GM19455 (cell line): ENCODE measurements around the gene VANGL2.
"Not testable (repeated sequence)": the region's sequence is repeated elsewhere in the genome, so short reads cannot be mapped to it uniquely, and the experiment has no call there.

Experiments used
- ATAC-seq: cut with Tn5 transposase; IDR thresholded peaks from one replicate; pipeline ENCODE4 v1.9.1; 2021; ENCODE audit not compliant: unreplicated experiment

VANGL2 gene

DNA sequence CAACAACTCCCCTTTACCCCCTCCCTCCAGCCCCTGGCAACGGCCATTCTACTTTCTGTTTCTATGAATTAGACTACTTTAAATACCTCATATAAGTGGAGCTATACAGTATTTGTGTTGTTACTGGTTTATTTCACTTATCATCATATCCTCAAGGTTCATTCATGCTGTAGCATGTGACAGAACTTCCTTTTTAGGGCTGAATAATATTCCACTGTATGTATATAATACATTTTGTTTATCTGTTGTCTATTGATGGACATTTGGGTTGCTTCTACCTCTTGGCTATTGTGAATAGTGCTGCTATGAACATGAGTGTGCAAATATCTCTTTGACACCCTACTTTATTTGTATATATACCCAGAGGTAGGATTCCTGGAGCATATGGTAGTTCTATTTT lies 31.3 kb upstream of the VANGL2 start:
- ATAC-seq: no peak

DNA sequence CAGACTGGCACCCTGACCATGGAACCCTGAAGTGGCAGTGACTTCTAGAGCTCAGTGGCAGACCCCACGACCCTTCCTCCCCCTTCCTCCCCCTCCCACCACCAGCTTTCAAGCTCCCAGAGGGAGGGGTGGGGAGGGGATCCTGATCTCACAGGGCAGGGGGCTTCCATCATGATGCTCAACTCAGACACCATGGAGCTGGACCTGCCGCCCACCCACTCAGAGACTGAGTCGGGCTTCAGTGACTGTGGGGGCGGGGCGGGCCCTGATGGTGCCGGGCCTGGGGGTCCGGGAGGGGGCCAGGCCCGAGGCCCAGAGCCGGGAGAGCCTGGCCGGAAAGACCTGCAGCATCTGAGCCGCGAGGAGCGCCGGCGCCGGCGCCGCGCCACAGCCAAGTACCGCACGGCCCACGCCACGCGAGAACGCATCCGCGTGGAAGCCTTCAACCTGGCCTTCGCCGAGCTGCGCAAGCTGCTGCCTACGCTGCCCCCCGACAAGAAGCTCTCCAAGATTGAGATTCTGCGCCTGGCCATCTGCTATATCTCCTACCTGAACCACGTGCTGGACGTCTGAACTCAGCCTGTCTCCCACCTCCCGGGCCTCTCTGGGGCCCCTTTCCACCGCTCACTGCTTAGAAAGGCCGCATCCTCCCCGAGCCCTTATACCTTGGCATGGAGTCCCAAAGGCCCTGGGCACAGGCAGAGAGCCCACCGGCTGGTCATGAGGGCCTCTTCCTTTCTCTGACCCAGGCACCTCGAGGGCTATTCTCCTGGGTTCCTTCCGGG lies 29.6 kb upstream of the VANGL2 start:
- ATAC-seq: no peak

DNA sequence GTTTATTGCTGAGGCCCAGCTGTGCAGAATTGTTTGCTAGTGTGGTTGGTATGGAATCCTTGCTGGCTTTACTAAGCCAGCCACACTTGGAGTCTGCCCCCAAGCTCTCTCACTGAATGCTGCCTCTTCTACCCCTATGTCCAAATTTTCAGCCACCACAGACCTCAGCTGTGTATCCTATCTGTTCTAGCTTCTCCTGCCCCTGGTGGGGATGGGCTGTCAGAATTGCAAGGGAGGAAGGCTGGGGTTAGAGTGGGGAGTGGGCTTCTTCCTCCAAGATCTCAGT lies 29.1 kb upstream of the VANGL2 start:
- no peak for ATAC-seq

DNA sequence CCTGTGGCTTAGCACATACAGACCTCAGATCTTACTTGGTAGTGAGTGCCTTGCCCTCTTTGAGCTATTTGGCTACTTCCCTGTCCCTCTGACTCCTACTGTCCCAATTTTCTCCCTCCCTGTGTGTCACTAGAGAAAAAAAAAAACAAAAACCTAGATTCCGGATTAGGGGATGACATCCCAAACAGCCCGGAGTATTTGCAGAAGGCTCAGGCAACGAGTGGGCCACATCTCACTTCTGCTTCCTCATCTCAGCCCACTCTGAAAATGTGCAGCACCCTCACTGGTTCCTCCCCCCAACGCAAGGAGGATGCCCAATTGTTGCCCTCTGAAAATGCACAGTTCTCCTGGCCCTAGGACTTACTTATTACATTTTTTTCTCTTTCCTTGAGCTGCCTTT lies 28.6 kb upstream of the VANGL2 start:
- no peak for ATAC-seq

DNA sequence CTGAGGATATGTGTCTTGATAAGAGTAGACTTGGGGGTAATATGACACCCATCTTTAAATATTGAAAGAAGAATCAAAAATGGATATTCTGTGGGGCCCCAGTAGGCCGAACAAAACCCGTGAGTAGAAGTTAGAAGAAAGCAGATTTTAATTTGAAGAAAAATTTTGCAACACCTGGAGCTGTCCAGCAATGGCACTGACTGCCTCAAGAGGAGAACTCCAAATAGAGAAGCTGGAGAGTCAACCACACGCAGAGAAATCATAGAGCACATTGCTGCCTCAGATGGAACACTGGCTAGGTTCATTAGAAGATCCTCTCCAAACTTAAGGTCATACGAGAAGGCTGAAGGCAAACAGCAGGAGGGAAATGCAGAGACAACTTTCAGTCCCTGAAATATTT lies 26.7 kb upstream of the VANGL2 start:
- no peak for ATAC-seq

DNA sequence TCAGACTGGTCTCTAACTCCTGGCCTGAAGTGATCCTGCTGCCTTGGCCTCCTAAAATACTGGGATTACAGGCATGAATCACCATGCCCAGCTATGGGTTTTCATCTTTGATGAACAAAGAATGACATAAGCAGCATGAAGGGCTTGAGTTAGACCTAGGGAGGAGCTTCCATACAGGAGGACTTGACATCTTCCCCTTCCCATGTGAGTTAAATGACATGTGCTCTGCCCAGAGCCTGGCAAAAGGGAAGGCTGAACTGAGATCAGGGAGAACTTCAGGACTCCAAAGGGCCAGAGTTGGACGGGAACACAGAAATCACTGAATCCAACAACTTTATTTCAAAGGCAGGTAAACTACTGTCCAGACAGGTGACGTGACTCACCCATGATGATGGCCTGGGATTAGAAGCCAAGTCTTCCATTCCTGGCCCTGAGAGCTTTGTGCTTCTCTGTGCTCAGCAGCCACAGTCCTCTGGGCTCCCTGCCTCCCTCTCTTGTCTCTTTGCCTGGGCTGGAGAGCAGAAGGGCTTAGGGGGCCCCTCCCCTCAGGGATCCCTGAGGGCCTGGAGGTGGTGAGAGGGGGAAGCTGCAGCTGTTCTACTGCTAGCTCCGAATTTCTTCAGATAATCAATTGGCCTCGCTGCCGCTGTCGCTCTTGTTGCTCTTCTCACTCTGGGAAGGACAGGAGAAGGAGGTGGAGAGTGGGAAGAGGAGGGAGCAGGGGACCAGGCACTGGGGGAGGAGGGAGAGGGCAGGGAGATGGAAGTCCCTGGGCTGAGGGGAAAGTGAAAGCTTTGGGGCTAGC lies 25.9 kb upstream of the VANGL2 start:
- ATAC-seq: no peak

DNA sequence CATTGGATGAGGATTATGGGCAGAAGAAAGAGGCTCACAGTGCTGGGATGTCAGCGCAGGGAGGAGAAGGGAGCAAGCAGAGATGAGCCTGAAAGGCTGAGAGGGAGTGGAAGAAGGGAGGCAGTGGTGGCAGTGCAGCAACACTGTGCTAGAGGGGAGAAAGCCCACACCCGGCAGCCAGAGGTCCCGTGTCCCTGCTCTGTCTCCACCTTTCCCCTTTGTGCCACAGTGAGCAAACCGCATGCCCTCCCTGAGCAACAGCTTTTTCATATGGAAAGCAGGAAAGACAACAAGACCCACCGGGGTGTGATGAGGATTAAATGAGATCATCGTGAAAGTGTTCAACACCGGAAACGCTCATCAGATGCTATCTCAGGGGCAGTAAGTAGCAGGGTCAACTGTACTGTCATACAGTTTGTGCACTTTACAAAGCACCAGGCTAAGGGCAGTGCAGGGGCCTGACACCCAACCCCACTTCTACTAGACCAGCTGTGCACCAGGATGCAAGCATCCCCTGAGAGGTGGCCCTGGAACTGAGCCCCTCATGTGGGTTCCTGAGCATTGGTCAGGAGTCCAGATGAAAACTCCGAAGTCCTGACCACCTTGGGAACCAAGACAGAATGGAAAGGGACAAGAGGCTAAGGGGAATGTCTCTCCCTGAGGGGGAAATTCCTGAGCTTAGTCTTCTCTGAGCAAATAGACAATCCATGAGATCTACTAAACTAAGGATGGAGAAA lies 24.4 kb upstream of the VANGL2 start:
- no peak for ATAC-seq

DNA sequence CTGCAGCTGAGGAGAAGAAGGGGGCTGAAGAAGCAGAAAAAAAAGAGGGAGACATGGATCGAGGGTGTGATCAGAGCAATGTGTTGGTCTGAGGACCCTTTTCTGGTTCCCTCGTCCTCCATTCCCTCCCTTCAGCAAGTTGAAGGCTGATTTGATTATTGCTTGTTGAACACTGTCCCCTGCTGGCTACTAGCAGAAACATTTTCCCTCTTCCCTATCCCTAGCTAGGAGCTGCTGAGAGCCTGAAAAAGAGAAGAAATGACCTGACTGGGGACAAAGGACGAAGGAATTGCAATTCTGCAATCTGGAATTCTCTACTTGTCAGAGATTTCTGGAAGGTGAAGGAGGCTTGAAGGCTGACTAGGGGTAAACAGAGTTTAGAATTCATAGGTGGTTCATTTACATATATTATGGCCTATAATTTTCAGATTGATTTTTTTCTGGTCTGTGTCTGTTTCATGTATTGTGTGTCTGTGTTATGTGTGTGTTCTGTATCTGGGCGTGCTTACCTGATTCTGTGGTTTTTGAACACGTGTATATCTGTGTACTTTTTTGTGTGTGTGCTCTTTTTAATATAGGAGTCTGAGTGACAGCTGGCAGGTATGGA lies 23.7 kb upstream of the VANGL2 start:
- ATAC-seq: no peak

DNA sequence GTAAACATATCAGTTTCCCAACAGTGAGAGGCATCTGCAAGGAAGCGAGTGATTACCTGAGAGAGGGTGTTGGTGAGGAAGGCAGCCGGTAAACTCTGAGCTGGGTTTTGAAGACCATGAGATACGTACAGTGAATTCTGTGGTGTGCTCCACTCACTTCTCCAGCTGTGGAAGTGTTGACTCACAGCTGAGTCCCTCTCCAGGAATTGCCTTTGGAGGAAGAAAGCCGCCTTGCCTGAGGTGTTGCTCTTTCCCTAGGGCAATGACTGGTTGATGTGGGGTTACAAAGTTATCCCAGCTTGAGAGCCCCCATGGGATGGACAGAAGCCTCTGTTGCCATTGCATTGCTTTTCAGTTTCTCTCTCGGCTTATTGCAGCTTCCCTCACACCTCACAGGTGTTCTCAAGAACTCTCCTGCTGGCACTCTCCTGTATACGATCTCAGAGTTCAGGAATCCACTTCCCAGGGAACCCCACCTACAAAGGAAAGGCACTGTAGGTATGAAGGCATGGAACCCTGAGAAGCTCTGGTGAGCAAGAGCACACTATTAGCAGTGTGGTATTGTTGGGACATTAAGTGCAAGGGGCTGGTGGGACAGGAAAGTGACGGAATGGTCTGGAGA lies 22.7 kb upstream of the VANGL2 start:
- no peak for ATAC-seq

DNA sequence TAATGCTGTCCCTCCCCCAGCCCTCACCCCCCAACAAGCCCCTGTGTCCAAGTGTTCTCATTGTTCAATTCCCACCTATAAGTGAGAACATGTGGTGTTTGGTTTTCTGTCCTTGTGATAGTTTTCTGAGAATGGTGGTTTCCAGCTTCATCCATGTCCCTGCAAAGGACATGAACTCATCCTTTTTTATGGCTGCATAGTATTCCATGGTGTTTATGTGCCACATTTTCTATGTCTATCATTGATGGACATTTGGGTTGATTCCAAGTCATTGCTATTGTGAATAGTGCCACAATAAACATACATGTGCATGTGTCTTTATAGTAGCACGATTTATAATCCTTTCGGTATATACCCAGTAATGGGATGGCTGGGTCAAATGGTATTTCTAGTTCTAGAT lies 15.6 kb upstream of the VANGL2 start:
- not testable (repeated sequence) for ATAC-seq

DNA sequence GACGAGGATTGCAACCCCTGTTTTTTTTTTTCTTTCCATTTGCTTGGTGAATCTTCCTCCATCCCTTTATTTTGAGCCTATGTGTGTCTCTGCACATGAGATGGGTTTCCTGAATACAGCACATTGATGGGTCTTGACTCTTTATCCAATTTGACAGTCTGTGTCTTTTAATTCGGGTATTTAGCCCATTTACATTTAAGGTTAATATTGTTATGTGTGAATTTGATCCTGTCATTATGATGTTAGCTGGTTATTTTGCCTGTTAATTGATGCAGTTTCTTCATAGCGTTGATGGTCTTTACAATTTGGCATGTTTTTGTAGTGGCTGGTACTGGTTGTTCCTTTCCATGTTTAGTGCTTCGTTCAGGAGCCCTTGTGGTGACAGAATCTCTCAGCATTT lies 12.0 kb upstream of the VANGL2 start:
- ATAC-seq: not testable (repeated sequence)

DNA sequence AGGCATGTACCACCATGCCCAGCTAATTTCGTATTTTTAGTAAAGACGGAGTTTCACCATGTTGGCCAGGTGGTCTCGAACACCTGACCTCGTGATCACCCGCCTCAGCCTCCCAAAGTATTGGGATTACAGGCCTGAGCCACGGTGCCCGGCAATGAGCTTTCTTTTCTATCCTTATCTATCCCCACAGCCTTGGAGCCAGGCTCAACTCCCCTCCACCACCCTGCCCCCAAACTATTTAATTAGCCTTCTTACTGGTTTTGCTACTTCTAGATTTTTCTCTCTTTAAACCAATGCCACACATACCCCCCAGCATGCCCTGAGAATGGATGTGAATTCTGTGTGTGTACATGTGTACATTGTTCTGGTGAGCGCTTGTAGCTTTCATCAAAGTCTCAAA lies 5.7 kb upstream of the VANGL2 start:
- ATAC-seq: no peak

DNA sequence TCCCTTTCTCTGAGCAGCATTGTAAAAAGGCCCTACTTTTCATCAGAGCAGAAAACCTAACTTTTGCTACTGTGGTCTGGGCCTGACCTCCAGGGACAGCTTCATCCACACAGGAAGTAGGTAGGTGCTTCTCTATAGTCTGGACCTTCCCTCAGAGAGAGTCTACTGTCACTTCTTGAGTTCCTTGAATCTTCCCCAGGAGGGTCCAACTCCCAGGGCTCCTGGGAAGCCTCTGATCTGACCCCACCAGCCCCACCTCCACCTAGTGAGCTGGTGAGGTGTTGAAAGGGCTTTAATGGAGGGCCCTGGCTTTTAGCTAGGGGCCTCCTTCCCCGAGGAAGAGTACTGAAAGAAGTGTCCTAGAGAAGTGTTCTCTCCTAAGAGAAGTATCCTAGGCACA lies 2.7 kb upstream of the VANGL2 start:
- ATAC-seq: no peak

DNA sequence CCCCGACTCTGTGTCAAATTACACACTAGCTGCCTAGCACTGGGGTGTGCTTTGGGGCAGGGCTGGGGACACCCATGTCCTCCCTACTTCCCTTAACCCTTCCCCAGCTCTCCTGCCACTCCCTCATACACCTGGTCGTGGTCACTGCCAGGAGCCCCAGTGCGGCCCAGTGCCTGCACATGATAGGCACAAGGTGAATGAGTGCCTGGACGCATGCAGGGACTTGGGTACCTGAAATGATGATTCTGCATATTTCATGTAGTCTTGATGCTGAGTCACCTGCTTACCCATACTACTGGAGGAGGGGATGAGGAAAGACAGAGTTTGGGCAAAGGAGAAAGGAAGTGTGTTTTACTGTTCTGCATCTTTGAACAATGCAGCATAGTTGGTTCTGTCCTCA lies 1.5 kb upstream of the VANGL2 start:
- ATAC-seq: no peak

DNA sequence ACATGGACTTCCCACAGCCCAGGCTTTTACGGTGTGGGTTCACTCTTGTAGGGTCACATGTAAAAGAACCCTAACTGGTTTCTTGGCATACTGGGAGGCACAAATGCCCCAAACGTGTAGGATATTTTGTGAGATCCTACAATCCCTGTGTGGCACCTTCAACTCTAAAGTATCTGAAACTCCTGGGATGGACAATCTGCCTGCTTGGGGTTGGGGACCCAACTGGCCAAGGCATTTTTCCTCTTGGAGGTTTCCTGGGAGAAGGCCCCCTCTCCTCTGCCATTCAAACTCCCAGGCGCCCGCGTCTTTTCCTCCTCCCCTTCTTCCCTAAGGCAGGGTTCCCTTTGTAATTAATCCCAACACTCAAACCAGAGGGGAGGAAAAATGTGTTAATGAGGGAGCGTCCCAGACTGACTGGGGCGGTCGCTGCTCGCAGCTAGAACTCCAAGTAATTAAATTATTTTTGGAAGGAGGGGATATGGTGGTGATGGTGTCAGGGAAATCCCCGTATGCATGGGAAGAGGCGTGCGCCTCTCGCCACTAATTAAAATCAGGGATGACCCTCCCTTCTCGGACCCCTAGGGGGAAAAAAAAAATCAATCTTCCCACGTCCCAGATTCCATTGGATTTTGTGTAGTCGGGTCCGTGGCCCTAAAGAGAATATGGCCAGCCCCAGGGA lies 681 bp upstream of the VANGL2 start:
- no peak for ATAC-seq

DNA sequence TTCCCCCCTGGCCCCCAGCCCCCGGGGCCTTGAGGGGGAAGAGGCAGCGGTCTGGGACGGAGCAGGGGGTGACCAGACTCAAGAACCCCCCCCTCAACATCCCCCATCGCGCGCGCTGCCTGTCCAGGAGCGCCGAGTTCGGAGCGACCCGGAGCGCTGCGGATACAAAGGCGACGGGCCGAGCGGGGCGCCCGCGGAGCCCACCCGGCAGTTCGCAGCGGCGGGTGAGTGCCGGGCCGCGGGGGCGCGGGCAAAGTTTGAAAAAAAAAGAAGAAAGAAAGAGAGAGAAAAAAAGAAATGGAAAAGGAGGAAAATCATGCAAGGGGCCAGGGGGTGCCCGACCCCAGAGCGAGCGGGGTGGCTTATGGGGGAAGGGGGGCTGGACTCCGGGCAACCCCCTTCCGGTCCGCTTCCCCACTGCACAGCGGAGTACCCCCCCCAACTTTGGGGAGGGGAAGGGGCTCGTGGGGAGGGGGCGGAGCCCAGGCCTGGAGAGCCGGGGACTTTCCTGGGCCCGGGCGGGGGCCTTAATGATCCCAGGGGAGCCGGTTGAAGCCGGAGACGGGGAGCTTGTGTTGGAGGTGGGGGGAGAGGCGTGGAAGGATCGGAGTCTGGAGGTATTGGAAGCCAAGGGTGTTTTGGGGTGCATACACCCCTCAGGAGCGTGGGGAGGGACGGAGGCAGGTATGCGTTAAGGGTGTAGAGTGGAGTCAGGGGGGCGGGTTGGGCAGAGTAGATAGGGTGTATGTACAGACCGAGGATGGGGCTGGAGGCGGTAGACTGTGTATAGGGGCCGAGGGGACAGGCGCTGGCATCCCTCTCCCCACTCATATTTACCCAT lies 502 bp downstream of the VANGL2 start:
- ATAC-seq: no peak

DNA sequence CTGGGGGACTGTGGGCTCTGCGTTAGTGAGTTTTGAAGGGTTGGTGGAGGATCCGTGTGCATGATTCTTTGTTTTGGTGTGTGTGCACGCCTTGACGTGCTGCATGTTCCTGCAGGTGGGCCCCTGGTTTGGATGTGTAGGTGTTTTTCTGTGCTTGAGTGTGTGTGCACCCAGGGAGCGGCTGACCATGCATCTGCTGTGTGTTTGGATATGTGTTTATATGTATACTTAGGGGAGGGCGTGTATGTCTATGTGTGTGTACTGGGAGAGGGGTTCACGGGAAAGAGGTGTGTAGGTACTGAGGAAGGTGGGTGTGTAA lies 1.1 kb downstream of the VANGL2 start:
- no peak for ATAC-seq

DNA sequence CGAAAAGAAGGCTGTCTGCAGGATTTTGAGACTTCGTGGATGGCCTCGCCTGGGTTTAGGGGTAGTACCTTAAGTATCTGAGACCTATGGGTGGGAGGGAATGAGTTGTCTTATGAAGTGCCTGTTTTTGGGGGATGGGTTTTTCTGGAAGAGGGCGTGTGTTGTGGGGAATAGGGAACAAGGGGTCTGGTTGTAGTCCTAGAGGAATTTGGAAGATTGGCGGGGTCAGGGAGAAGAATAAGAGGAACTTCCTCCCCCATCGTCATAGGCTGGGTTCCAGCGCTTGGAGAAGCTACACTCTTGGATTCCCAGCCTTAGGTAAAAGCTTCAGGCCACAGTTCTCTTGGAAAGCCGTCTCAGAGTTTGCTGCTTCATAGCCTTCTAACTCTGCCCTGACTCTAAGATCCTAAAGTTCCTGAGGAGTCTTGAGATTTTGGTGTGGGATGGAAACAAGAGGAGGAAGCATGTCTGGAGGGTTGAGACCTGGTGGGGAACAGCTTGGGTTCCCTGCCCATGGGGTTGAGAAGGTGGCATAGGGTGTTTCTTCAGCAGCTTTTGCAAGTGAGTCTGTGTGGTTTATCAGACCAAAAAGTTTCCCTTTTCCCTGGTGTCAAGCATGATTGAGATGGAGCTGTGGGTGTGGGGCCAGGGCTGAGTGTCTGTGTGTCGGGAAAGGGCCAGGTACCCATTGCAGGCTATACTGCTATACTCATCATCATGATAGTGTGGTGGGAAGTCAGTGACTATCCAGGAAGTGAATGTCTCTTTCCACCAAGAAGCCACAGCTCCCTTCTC lies 1.8 kb downstream of the VANGL2 start:
- ATAC-seq: no peak

DNA sequence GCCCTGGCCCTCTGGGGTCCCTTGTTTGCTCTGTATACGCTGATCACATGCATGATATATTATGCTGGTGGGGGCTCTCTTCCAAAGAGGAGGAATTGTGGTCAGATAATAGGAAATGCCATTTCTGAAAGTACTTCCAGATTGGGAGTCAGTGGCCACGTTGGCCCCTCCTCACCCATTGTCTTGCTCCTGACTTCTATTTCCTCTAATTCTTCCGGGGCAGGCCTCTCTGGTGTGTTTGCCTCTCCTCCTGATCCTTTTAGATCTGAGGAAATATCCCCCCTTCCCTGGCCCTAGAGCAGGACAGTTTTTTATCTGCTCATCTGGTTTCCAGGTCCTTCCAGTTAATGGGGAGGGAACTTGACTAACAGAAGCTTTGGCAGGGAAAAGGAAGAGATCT lies 2.9 kb downstream of the VANGL2 start:
- no peak for ATAC-seq
